Measurements from ENCODE around the gene IL27RA.
"Not testable (repeated sequence)": the region's sequence is repeated elsewhere in the genome, so short reads cannot be mapped to it uniquely, and the experiment has no call there.

Gene IL27RA

GRCh38 chr19:14042659-14043608, 11.4 kb downstream of the IL27RA start:
- not testable (repeated sequence) for H3K4me3 ChIP-seq (ENCODE audit: low read depth, low read length); H3K9ac ChIP-seq (ENCODE audit: low read depth, low read length); H3K4me1 ChIP-seq (ENCODE audit: control insufficient read depth, insufficient read depth, low read length); H3K36me3 ChIP-seq (ENCODE audit: control insufficient read depth, insufficient read depth, low read length); H3K9me3 ChIP-seq (ENCODE audit: control insufficient read depth, insufficient read depth, low read length); H3K27me3 ChIP-seq (ENCODE audit: control insufficient read depth, insufficient read depth, low read length)

- not testable (repeated sequence) for H3K4me1 ChIP-seq (ENCODE audit: control insufficient read depth, insufficient read depth, low read length); H3K36me3 ChIP-seq (ENCODE audit: control insufficient read depth, insufficient read depth, low read length); H3K27me3 ChIP-seq (ENCODE audit: control insufficient read depth, insufficient read depth, low read length); H3K9me3 ChIP-seq (ENCODE audit: control insufficient read depth, insufficient read depth, low read length); H3K9ac ChIP-seq (ENCODE audit: low read depth, low read length); H3K4me3 ChIP-seq (ENCODE audit: low read depth, low read length)
These were observed 16.3 kb downstream of the IL27RA start for GRCh38 chr19:14047866-14048265.

GRCh38 chr19:14048443-14049153, 17.0 kb downstream of the IL27RA start:
- H3K27me3 ChIP-seq (ENCODE audit: control insufficient read depth, insufficient read depth, low read length) = no peaks in the 10 kb centered on the region
- no peaks in the 10 kb centered on the region for H3K4me1 ChIP-seq (ENCODE audit: control insufficient read depth, insufficient read depth, low read length)
- no peaks in the 10 kb centered on the region for H3K9me3 ChIP-seq (ENCODE audit: control insufficient read depth, insufficient read depth, low read length)
- peaks cover 5% of the 10 kb centered on the region for H3K36me3 ChIP-seq (ENCODE audit: control insufficient read depth, insufficient read depth, low read length)
- H3K4me3 ChIP-seq (ENCODE audit: low read depth, low read length) = no peak overlapping the region
- no peak overlapping the region for H3K9ac ChIP-seq (ENCODE audit: low read depth, low read length)

- Histone ChIP-seq H3K9ac (ENCODE audit: low read depth, low read length) (no peak overlapping the region), H3K4me3 (ENCODE audit: low read depth, low read length) (no peak overlapping the region), H3K4me1 (ENCODE audit: control insufficient read depth, insufficient read depth, low read length) (no peaks in the 10 kb centered on the region), H3K9me3 (ENCODE audit: control insufficient read depth, insufficient read depth, low read length) (no peaks in the 10 kb centered on the region), H3K27me3 (ENCODE audit: control insufficient read depth, insufficient read depth, low read length) (no peaks in the 10 kb centered on the region), H3K36me3 (ENCODE audit: control insufficient read depth, insufficient read depth, low read length) (peaks cover 7% of the 10 kb centered on the region)
These were observed 18.9 kb downstream of the IL27RA start for GRCh38 chr19:14050512-14050911.

GRCh38 chr19:14050961-14051360, 19.4 kb downstream of the IL27RA start:
- not testable (repeated sequence) for H3K9ac ChIP-seq (ENCODE audit: low read depth, low read length); H3K4me3 ChIP-seq (ENCODE audit: low read depth, low read length); H3K36me3 ChIP-seq (ENCODE audit: control insufficient read depth, insufficient read depth, low read length); H3K4me1 ChIP-seq (ENCODE audit: control insufficient read depth, insufficient read depth, low read length); H3K9me3 ChIP-seq (ENCODE audit: control insufficient read depth, insufficient read depth, low read length); H3K27me3 ChIP-seq (ENCODE audit: control insufficient read depth, insufficient read depth, low read length)

GRCh38 chr19:14051980-14052379, 20.4 kb downstream of the IL27RA start:
- no peak overlapping the region for H3K9ac ChIP-seq (ENCODE audit: low read depth, low read length)
- H3K27me3 ChIP-seq (ENCODE audit: control insufficient read depth, insufficient read depth, low read length) = peaks cover 4% of the 10 kb centered on the region
- no peak overlapping the region for H3K4me3 ChIP-seq (ENCODE audit: low read depth, low read length)
- H3K9me3 ChIP-seq (ENCODE audit: control insufficient read depth, insufficient read depth, low read length) = no peaks in the 10 kb centered on the region
- no peaks in the 10 kb centered on the region for H3K4me1 ChIP-seq (ENCODE audit: control insufficient read depth, insufficient read depth, low read length)
- H3K36me3 ChIP-seq (ENCODE audit: control insufficient read depth, insufficient read depth, low read length) = peaks cover 3% of the 10 kb centered on the region

GRCh38 chr19:14052470-14052869, 20.9 kb downstream of the IL27RA start:
- no peak overlapping the region for H3K9ac ChIP-seq (ENCODE audit: low read depth, low read length)
- H3K9me3 ChIP-seq (ENCODE audit: control insufficient read depth, insufficient read depth, low read length) = no peaks in the 10 kb centered on the region
- no peaks in the 10 kb centered on the region for H3K4me1 ChIP-seq (ENCODE audit: control insufficient read depth, insufficient read depth, low read length)
- peaks cover 4% of the 10 kb centered on the region for H3K27me3 ChIP-seq (ENCODE audit: control insufficient read depth, insufficient read depth, low read length)
- H3K4me3 ChIP-seq (ENCODE audit: low read depth, low read length) = no peak overlapping the region
- peaks cover 3% of the 10 kb centered on the region for H3K36me3 ChIP-seq (ENCODE audit: control insufficient read depth, insufficient read depth, low read length)

GRCh38 chr19:14053032-14053431, 21.5 kb downstream of the IL27RA start:
- H3K9ac ChIP-seq (ENCODE audit: low read depth, low read length) = no peak overlapping the region
- H3K4me3 ChIP-seq (ENCODE audit: low read depth, low read length) = no peak overlapping the region
- no peaks in the 10 kb centered on the region for H3K9me3 ChIP-seq (ENCODE audit: control insufficient read depth, insufficient read depth, low read length)
- H3K36me3 ChIP-seq (ENCODE audit: control insufficient read depth, insufficient read depth, low read length) = peaks cover 3% of the 10 kb centered on the region
- H3K4me1 ChIP-seq (ENCODE audit: control insufficient read depth, insufficient read depth, low read length) = no peaks in the 10 kb centered on the region
- H3K27me3 ChIP-seq (ENCODE audit: control insufficient read depth, insufficient read depth, low read length) = peaks cover 5% of the 10 kb centered on the region

GRCh38 chr19:14053500-14053899, 21.9 kb downstream of the IL27RA start:
- Histone ChIP-seq H3K27me3 (ENCODE audit: control insufficient read depth, insufficient read depth, low read length) (peaks cover 10% of the 10 kb centered on the region), H3K9ac (ENCODE audit: low read depth, low read length) (no peak overlapping the region), H3K4me3 (ENCODE audit: low read depth, low read length) (no peak overlapping the region), H3K4me1 (ENCODE audit: control insufficient read depth, insufficient read depth, low read length) (no peaks in the 10 kb centered on the region), H3K9me3 (ENCODE audit: control insufficient read depth, insufficient read depth, low read length) (no peaks in the 10 kb centered on the region), H3K36me3 (ENCODE audit: control insufficient read depth, insufficient read depth, low read length) (peaks cover 3% of the 10 kb centered on the region)

GRCh38 chr19:14054099-14054498, 22.5 kb downstream of the IL27RA start:
- no peaks in the 10 kb centered on the region for H3K9me3 ChIP-seq (ENCODE audit: control insufficient read depth, insufficient read depth, low read length)
- no peak overlapping the region for H3K9ac ChIP-seq (ENCODE audit: low read depth, low read length)
- no peak overlapping the region for H3K4me3 ChIP-seq (ENCODE audit: low read depth, low read length)
- no peaks in the 10 kb centered on the region for H3K4me1 ChIP-seq (ENCODE audit: control insufficient read depth, insufficient read depth, low read length)
- H3K27me3 ChIP-seq (ENCODE audit: control insufficient read depth, insufficient read depth, low read length) = peaks cover 15% of the 10 kb centered on the region
- peaks cover 3% of the 10 kb centered on the region for H3K36me3 ChIP-seq (ENCODE audit: control insufficient read depth, insufficient read depth, low read length)

- Histone ChIP-seq H3K36me3 (ENCODE audit: control insufficient read depth, insufficient read depth, low read length) (peaks cover 3% of the 10 kb centered on the region), H3K9me3 (ENCODE audit: control insufficient read depth, insufficient read depth, low read length) (no peaks in the 10 kb centered on the region), H3K4me3 (ENCODE audit: low read depth, low read length) (no peak overlapping the region), H3K9ac (ENCODE audit: low read depth, low read length) (no peak overlapping the region), H3K27me3 (ENCODE audit: control insufficient read depth, insufficient read depth, low read length) (peaks cover 20% of the 10 kb centered on the region), H3K4me1 (ENCODE audit: control insufficient read depth, insufficient read depth, low read length) (no peaks in the 10 kb centered on the region)
These were observed 23.2 kb downstream of the IL27RA start for GRCh38 chr19:14054721-14055120.

- no peaks in the 10 kb centered on the region for H3K9me3 ChIP-seq (ENCODE audit: control insufficient read depth, insufficient read depth, low read length)
- H3K36me3 ChIP-seq (ENCODE audit: control insufficient read depth, insufficient read depth, low read length) = peaks cover 3% of the 10 kb centered on the region
- no peak overlapping the region for H3K4me3 ChIP-seq (ENCODE audit: low read depth, low read length)
- no peak overlapping the region for H3K9ac ChIP-seq (ENCODE audit: low read depth, low read length)
- H3K4me1 ChIP-seq (ENCODE audit: control insufficient read depth, insufficient read depth, low read length) = no peaks in the 10 kb centered on the region
- H3K27me3 ChIP-seq (ENCODE audit: control insufficient read depth, insufficient read depth, low read length) = peaks cover 22% of the 10 kb centered on the region
These were observed 23.8 kb downstream of the IL27RA start for GRCh38 chr19:14055396-14055795.

All from iPS-15b (cell line).